ENCODE measurements around the gene PPM1G.
A peak's percentile ranks its signal among the peaks of the same experiment; 100 is the strongest.
"Not testable (repeated sequence)": the region's sequence is repeated elsewhere in the genome, so short reads cannot be mapped to it uniquely, and the experiment has no call there.

The PPM1G gene

DNA sequence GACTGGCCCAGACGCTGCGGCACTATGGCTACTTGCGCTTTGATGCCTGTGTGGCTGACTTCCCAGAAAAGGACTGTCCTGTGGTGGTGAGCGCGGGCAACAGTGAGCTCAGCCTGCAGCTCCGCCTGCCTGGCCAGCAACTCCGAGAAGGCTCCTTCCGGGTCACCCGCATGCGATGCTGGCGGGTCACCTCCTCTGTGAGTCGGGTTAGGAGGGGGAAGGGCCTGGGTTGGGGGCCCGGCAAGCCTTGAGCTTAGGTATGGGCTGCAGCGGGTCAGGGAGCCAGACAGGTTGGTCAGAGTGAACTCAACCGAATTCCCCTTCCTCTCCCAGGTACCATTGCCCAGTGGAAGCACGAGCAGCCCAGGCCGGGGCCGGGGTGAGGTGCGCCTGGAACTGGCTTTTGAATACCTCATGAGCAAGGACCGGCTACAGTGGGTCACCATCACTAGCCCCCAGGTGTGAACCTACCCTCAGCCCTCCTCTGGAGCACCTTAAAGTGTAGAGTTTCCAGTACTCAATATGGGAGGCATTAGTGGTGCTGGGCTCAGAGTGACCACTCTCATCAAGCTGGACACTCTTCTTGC is 33.8 kb downstream of the PPM1G start:
- no peak for DNase-seq (ENCODE audit: low read depth)

DNA sequence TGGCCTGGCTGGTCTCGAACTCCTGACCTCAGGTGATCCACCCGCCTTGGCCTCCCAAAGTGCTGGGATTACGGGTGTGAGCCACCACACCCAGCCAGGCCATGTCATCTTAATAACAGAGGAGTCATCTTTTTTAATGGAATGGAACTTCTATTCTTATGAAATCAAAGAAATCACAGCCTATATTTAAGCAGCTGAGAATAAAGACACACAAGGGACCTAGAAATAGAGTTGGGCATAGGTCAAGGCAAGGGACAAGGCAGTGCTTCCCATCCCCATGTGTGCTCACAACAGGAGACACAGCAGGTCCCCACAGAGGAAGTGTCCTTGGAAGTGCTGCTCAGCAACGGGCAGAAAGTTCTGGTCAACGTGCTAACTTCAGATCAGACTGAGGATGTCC is 35.8 kb downstream of the PPM1G start:
- DNase-seq (ENCODE audit: low read depth), result no peak

DNA sequence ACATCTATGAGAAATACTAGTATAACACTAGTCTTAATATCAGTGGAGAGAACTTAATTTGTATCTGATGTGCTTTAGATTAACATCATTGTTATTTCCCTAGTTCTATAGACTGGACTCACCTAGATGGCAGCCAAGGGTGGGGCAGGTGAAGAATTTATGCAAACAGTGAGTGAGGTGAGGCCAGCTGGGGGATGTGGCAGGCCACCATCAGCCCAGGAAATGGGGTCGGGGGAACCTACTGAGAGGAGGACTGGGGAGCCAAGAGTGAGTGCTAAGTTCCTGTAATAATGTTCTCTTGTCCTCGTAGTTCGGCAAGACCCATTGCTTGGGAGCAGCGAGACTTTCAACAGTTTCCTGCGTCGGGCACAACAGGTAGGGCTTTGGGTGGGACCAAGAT is 36.5 kb downstream of the PPM1G start:
- DNase-seq (ENCODE audit: low read depth), result no peak

DNA sequence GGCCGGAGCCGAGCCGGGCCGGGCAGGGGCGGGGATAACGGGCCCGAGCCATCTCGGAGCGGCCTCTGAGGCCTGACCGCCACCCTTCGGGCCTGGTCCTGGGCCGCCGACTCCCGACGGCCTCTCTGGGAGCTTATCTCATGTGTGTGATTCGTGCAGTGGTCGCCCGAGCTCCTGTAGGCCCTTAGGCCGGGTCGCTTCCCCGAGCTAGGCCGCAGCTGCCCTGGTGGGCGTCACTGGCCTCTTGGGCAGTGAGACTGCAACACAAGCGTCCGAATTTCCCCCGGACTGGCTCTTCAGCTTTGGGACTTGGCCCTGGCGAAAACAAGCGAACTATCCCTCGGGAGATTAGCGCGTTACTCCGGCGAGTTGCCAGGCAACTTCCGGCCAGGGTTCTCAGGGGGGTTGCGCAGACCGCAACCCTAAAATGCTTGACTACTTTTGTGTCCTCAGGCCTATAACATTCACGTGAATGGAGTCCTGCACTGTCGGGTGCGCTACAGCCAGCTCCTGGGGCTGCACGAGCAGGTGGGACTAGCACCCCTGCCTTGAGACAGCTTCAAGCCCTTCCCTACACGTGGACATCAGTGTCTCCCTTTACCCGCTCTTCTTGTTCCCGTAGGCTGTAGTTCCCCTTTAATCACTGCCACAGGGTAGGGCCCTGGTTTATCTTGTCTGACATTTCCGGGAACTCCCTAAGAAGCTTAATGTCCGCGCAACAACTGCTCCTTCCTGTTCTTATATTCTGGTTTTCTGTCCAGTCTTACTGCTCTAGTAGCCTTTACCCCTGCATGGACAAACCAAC is 38.4 kb downstream of the PPM1G start:
- DNase-seq (ENCODE audit: low read depth), result peak; percentile 68

DNA sequence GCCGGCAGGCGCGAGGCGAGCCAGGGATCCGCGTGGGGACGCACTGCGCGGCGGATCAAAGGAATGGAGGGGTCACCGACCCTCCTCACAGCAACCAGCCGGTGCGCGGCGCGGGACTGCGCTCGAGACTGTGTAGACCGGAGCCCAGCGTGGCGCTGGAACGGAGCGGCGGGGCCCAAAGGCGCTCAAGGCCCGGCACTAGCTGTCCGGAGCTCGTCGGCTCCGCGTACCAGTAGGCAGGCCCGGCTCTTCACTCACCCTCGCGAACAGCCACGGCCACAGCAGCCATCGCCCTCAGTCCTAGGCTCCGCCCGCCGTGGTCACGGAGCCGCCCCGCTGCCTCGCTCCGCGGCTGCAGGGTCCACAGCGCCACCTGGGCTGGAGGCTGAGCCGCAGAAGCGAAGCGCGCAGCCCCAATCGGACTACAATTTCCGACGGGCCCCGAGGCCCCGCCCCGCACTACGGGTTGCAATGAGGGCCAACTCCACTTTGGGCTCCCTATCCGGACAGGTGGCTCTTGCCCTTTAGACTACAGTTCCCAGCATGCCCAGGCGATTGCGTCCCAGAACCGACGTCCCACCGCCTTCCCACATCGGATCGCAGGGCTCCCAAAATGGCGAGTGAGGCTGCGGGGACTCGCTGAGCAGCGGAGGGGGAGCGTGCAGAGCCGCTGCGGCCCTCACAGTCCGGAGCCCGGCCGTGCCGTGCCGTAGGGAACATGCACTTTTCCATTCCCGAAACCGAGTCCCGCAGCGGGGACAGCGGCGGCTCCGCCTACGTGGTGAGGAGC is 39.2 kb downstream of the PPM1G start, which contains the start of the genes EIF2B4 and SNX17:
TSS of gene EIF2B4 (minus strand) at position 313 of the 790 bp plus-strand sequence. CDS start at position 289, 24 bp downstream.
TSS of gene SNX17 (plus strand) at position 591 of the 790 bp plus-strand sequence. CDS start at position 719, 128 bp downstream.
- peak; percentile 99 for DNase-seq (ENCODE audit: low read depth)

DNA sequence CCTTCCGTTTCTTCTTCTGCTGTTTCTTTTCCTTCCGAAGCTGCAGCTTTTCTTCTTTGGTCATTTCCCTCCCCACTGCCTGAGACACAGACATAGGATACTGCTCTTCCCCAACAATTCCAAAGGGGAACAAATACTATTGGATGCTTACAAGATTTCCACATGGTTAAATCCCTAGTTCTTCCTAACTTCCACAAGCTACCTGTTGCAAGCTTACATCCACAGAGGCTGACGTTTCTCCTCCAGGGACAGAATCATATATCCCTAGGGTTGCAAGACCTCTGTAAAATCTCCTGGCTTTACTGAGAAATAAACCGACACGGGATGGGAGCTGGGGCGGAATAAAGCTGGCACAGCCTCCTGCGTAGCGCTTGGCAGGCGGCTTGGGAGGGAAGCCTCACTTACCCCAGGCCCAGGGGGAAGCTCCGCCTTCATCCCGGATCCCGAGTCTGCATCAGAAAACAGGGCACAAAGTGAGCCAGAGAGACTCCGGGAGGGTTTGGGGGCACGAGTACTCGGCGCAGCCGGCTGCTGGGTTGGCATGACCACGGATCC is 39.8 kb downstream of the PPM1G start:
- DNase-seq (ENCODE audit: low read depth), result peak; percentile 48

DNA sequence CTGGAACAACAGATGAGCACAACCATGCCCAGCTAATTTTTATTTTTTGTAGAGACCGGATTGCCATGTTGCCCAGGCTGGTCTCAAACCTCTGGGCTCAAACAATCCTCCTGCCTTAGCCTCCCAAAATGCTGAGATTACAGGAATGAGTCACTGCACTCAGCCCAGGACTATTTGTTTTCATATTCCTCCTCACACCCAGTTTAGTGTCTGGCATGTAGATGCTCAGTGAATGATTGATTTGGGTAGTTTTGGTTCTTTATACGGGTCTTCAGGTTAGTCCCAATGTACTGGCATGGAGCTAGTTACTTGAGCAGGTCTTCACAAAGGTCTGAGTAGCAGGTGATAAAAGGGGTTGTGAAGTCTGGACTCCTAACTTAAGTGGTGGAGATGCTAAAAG is 45.5 kb downstream of the PPM1G start:
- no peak for DNase-seq (ENCODE audit: low read depth)

DNA sequence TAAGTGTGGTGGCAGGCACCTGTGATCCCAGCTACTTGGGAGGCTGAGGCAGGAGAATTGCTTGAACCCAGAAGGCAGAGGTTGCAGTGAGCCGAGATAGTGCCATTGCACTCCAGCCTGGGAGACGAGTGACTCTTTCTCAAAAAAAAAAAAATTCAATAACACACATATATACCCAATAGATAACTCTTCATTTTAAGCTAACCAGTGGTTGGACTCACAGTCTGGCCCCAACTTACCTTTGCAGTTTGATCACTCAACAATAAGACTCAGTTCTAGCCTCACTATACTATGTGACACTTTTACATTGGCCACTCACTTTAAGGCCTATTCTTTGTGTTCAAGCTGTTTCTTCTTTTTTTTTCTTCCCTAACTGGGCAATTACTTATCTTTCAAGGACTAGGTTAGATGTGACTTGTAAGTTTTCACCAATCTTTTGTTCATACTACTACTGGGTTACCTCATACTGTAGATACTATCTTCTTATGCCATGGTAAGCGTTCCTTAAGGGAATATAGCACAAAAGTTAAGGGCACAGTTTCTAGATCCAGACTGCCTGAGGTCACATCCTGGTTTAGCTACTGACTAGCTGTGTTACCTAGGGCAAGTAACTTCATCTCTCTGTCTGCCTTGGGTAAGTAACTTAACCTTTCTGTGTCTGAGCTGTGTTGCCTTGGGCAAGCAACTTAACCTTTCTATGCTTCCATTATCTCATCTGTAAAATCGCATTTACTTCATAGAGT is 46.5 kb downstream of the PPM1G start:
- no peak for DNase-seq (ENCODE audit: low read depth)

DNA sequence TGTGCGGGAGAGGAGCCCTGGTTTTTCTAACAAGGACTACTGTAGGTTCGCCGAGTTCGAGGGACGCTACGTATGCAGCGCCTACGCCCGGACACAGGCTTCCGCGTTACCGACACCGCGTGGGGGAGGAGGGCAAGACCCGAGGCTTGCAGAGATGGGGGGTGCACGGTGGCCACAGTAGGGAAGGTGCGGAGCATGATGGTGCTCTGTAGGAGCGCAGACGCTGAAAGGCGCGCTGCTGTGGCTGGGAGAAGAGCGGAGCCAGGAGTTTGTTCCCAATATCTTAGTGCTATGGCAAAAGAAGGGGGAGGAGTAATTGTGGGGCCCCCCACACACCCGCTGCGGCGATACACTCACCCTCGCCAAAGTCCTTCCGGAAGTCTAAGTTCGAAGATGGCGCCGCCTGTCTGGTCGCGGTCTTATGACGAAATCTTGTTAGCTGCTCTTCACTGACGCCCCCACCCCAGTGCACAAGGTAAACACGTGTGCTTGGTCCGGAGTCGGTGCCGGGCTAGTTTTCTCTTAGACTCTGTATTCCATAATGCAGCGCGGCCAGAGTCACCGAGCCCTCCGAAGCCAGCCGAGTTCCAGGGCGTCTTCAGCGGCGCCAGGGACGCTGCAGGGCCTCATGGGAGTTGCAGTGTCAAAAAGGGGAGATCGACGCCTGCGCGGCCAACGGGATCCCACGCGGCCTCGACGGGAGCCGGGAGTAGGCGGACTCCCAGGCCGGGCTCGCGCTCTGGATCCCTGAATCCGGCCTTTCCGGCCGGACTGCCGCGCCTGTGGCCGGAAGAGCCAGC is 52.8 kb downstream of the PPM1G start, which contains the start of gene GTF3C2:
TSS of gene GTF3C2 (minus strand) at position 383 of the 800 bp plus-strand sequence. CDS start 13,210 bp downstream, outside the sequence.
- peak; percentile 96 for DNase-seq (ENCODE audit: low read depth)

DNA sequence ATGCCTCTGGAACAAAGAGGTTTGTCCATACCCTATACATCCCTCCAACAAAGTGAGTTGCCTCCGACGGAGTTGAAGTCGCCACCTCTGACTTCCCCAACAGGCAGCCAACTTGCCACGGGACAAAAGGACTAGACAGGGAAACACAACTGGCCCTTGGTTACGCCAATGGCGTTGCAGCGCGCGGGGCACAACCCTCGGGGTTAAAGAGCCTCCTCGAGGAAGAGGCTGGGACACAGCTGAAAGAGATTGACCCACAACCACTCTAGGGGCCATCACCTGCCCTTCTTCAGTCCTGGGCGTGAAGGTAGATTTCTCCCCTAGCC is 53.4 kb downstream of the PPM1G start:
- DNase-seq (ENCODE audit: low read depth), result peak; percentile 49

DNA sequence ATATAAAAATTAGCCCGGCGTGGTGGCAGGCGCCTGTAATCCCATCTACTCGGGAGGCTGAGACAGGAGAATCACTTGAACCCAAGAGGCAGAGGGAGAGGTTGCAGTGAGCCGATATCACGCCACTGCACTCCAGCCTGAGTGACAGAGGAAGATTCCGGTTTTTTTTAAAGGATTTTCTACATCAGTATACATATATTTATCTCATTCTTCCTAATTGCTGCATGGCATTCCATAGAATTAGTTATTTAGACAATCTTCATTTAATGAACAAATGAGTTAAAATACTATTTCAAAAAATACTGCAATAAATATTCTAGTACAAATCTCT is 54.8 kb downstream of the PPM1G start:
- no peak for DNase-seq (ENCODE audit: low read depth)

DNA sequence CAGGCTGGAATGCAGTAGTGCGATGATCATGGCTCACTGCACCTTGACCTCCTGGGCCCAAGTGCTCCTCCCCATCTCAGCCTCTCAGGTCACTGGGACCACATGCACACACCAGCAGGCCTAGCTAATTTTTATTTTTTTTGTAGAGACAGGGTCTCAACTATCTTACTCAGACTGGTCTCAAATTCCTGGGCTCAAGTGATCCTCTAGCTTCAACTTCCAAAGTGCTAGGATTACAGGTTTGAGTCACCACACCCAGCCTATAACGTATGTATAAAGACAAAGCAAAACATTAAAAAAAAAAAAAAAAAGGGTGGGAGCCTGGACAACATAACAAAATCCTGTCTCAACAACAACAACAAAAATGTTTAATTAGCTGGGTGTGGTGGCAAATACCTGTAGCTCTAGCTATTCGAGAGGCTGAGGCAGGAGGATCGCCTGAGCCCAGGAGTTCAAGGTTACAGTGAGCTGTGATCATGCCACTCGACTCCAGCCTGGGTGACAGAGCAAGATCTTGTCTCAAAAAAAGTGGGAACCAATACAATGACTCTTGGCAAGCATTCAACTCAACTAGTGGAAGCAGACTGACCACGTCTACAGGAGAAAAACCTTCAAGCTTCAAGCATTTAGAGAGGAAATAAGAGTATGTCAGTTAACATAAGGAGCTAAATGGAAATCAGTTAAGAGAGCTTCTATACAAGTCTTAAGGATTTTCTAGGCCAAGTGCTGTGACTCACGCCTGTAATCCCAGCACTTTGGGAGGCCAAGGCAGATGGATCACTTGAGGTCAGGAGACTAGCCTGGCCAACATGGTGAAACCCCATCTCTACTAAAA is 55.4 kb downstream of the PPM1G start:
- peak; percentile 84 for DNase-seq (ENCODE audit: low read depth)

DNA sequence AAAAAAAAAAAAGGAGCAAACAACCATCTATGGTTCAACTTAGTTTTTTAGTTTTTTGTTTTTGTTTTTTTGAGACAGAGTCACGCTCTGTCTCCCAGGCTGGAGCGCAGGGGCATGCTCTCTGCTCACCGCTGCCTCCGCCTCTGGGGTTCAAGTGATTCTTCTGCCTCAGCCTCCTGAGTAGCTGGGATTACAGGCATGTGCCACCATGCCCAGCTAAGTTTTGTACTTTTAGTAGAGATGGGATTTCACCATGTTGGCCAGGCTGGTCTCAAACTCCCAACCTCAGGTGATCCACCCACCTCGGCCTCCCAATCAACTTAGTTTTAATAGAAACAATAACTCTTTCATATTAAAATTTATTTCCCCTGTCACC is 56.0 kb downstream of the PPM1G start:
- not testable (repeated sequence) for DNase-seq (ENCODE audit: low read depth)

DNA sequence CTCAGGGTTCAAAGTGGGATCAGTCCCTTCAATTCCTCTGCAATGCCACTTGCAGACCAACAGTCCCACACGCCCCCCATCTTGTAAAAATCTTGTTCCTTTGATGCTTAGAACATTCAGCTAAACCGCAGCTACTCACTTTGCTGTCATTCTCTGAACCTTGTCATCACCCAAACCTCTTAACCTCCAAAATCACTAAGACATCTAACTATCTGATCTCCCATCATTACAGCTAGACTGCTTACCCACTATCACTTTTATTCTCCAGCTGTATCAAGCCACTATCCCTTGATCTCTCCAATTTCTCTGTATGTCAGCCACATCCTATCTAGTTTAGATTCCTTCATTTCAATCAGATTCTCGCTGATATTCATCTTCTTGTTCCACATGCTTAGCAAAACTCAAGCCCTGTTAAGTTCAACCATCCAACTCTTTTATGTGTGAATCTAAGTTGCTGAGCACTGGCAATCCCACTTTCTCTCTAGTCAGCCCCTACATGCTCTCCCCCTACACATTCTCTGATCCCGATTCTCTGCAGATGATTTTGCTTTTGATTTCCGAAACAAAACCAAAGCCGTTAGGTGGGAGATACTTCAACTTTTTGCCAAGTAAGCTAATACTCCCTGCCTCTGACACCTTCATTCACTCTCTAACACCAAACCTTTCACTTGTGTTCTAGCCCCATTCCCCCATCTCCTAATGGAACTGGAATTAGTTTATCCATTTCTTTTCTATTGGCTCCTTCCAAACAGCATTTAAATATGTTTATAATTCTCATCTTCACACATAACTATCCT is 57.4 kb downstream of the PPM1G start:
- no peak for DNase-seq (ENCODE audit: low read depth)

DNA sequence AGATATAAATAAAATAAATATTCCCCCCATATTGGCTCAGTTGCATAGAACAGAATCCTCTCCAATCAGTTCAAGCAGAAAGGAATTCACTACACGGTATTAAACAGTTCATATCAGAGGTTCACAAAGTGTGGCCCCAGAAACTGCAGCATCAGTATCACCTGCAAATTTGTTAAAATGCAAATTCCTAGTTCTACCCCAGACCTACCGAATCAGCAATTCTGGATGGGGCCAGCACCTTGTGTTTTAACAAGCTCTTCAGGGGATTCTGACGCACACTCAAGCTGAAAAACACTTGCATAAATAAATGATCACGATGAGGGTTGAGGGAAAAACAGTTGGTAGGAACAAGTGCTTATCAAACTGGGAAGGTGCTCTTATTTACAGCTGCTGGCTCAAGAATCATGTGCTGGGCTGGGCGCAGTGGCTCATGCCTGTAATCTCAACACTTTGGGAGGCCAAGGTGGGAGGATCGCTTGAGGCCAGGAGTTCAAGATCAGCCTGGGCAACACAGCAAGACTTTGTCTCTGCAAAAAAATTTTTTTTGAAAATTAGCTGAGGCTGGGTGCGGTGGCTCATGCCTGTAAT is 59.2 kb downstream of the PPM1G start:
- no peak for DNase-seq (ENCODE audit: low read depth)

DNA sequence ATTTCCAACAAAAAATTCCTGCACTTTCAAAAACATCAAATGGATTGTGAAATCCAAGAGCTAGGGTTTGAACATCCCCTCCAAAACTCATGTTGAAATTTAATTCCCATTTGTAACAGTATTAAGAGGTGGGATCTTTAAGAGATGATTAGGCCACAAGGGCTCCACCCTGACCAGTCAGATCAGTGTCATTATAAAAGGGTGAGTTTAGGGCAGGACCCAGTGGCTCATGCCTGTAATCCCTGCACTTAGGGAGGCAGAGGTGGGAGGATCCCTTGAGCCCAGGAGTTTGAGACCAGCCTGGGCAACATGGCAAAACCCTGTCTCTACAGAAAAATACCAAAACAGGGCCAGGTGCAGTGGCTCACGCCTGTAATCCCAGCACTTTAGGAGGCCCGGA is 61.8 kb downstream of the PPM1G start:
- DNase-seq (ENCODE audit: low read depth), result no peak

DNA sequence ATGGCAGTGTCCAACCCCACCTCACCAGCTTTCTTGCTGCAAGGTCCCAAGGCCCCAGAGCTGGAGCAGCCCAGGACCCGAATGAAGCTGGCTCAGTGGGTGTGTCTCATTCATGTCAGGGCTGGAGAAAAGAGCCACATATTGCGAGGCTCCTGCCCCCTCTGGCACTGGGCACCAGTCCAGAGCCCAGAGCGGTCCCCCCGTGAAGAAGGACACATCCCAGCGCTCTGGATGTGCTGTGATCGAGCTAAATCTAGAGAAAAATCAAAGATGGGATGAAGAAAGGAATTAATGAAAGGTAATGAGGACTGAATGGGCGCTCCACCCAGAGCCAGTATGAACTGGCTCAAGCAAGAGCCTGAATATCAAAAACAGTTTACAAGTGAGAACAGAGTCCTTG is 73.2 kb downstream of the PPM1G start:
- no peak for DNase-seq (ENCODE audit: low read depth)

DNA sequence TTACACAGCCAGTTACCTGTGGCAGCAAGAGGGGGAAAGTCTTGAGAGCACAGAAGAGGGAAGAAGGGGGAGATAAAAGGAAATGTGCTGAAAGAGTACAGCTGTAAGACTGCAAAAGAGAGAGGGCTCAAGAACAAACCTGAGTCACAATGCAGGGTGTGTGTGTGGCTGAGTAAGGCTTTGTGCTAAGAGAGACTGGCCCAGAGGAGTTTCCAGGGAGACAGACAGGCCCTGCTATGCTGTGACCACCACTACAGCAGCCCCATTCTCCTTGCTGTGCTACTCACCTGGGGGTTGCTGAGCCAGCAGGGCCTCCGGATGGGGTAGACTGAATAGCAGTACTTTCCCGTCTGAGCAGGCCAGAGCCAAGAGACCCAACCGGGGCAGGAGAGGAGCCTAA is 74.1 kb downstream of the PPM1G start:
- no peak for DNase-seq (ENCODE audit: low read depth)
